Spleen (tissue), 11 donors: Measurements from ENCODE around the gene DSCAML1. TPM values are rescaled to one million over a fixed set of nuclear protein-coding genes. Genes with fewer than 3 reads are reported as not detected.

Experiments
- DNase-seq: peaks from one replicate; pipeline ENCODE4 v3.0.0-alpha.2; 2020
- H3K27ac ChIP-seq, 8 donors: fragments of 200-600 bp; sonication (generic) in 7 of 8; 1 replicate in 4 of 8; 2 replicates in 4 of 8; pipeline versions ENCODE4 v1.5.0 to v1.8.0; 2016 to 2021; ENCODE audit warnings: inconsistent platforms in 4 of 8, mild to moderate bottlenecking in 4 of 8, moderate library complexity in 1 of 8
- H3K27me3 ChIP-seq, 7 donors: fragments of 200-600 bp; sonication (generic) in 6 of 7; replicated peaks in 1 of 7; 1 replicate in 4 of 7; 2 replicates in 3 of 7; pipeline versions ENCODE4 v1.5.0 to v1.8.0; 2016 to 2021; ENCODE audit warnings: inconsistent platforms in 3 of 7, mild to moderate bottlenecking in 1 of 7
- H3K36me3 ChIP-seq, 6 donors: fragments of 200-600 bp; sonication (generic) in 5 of 6; 1 replicate in 4 of 6; 2 replicates in 2 of 6; pipeline versions ENCODE4 v1.5.0 to v1.8.0; 2016 to 2021; ENCODE audit warnings: inconsistent platforms in 2 of 6
- H3K4me1 ChIP-seq, 6 donors: fragments of 200-600 bp; sonication (generic) in 5 of 6; 1 replicate in 3 of 6; 2 replicates in 3 of 6; pipeline versions ENCODE4 v1.5.0 to v1.8.0; 2016 to 2021; ENCODE audit warnings: inconsistent platforms in 3 of 6
- H3K4me3 ChIP-seq, 8 donors: fragments of 200-600 bp; sonication (generic) in 7 of 8; 1 replicate in 4 of 8; 2 replicates in 4 of 8; pipeline versions ENCODE4 v1.5.0 to v1.8.0; 2016 to 2021; ENCODE audit warnings: inconsistent platforms in 4 of 8, mild to moderate bottlenecking in 4 of 8, moderate library complexity in 2 of 8
- H3K9me3 ChIP-seq, 8 donors: fragments of 200-600 bp; sonication (generic) in 7 of 8; 1 replicate in 4 of 8; 2 replicates in 4 of 8; pipeline versions ENCODE4 v1.5.0 to v1.8.0; 2016 to 2021; ENCODE audit warnings: inconsistent platforms in 4 of 8
- POLR2A ChIP-seq, 3 donors: fragments of 450-650 bp; IDR thresholded peaks; one replicate each; pipeline ENCODE4 v1.5.1; 2017; ENCODE audit warnings: antibody characterized with exemption in 3 of 3, mild to moderate bottlenecking in 1 of 3
- POLR2AphosphoS5 ChIP-seq, 3 donors: sonication (generic); formaldehyde crosslinking; IDR thresholded peaks; one replicate each; pipeline ENCODE4 v1.5.1; 2017; ENCODE audit warnings: antibody characterized with exemption in 3 of 3
- WGBS, 5 donors: extraction: QIAGEN DNeasy Blood & Tissue Kit in 3 of 5; methylation state at CpG; one replicate each; pipeline versions ENCODE4 v1.1.5 to v1.1.7; 2013 to 2018; 5-methylcytosine and 5-hydroxymethylcytosine counted together
- intact Hi-C: fragments of 100-400 bp; cut with DNase I; formaldehyde crosslinking; loops from one replicate; pipeline ENCODE4 v1.15.0; 2023; ENCODE audit warnings: low total_unique reads
- polyA plus RNA-seq, 3 donors: library from polyadenylated mRNA; stranded (reverse); fragments of 200-250 nt; gene quantifications; one replicate each; pipeline ENCODE4 v1.2.1, GENCODE V29; 2013
- total RNA-seq, 7 donors: library from RNA; depleted of rRNA in 3 of 7; stranded (reverse); fragments of >200 nt in 3 of 7; fragmentation: NEBNext Ultra II Directional in 4 of 7; extraction: Animal tissue kit (Norgen Biotek cat#: 25700) in 4 of 7; gene quantifications; one replicate each; pipeline versions ENCODE4 v1.1.0 to v1.2.1, GENCODE V29; 2016 to 2021
- TF ChIP-seq, protein P1 (sequence below), 11 experiments: fragments of 200-600 bp in 7 of 11; fragments of 450-650 bp in 4 of 11; sonication (generic) in 4 of 11; IDR thresholded peaks in 8 of 11; conservative IDR thresholded peaks in 3 of 11; 1 replicate in 7 of 11; 2 replicates in 4 of 11; pipeline versions ENCODE4 v1.4.0 to v1.8.0; 2016 to 2021; ENCODE audit warnings: antibody characterized with exemption in 11 of 11, inconsistent platforms in 4 of 11, mild to moderate bottlenecking in 1 of 11
- donor health status: healthy with polysubstance abuse.
- donor health status: DM: no; HTN: no; CAD: no; lungs with moderate emphysema.
- donor health status: DM: no; HTN: no; CAD: no.
- donor health status: Bipolar disorder and iron deficiency.
- donor health status: healthy.
- donor health status: DM: no; HTN: no; CAD: no.
- donor health status: DM: yes; HTN: yes; CAD: no.

Gene DSCAML1
- total and polyA plus RNA-seq, 10 donors: 0.07 to 10.7 (median 2.3) TPM

DNA sequence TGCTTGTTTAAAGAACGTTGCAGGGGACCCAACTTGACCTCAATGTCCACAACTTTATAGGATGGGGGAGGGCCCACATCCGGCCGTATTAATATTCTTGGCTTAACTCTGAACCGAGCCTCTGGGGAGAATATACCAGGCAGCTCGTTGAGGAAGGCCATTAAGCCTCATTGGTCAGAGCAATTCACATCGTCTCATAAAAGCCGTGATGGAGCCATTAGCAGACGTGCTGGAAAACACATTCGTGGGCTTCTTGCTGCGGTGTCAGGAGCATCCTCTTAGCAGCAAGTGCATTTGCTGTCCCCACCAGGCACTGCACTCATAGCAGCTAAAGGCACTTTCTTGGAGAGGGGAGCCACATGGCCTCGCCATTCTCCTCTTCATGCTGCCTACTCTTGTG, 14.9 kb downstream of the DSCAML1 start:
- Histone ChIP-seq H3K9me3 (no peaks in the 10 kb centered on the region), H3K36me3 (peaks cover 0 to 13% (median 0%) of the 10 kb centered on the region in 6 donors), H3K27me3 (peaks cover 0 to 34% (median 2%) of the 10 kb centered on the region in 7 donors), H3K27ac (no peak overlapping the region), H3K4me3 (no peak overlapping the region), H3K4me1 (no peaks in the 10 kb centered on the region)
- intact Hi-C loops: no loop called here
- TF ChIP-seq POLR2A (IDR thresholded peaks at IDR 0.05): no peak
- TF ChIP-seq, protein P1, sequence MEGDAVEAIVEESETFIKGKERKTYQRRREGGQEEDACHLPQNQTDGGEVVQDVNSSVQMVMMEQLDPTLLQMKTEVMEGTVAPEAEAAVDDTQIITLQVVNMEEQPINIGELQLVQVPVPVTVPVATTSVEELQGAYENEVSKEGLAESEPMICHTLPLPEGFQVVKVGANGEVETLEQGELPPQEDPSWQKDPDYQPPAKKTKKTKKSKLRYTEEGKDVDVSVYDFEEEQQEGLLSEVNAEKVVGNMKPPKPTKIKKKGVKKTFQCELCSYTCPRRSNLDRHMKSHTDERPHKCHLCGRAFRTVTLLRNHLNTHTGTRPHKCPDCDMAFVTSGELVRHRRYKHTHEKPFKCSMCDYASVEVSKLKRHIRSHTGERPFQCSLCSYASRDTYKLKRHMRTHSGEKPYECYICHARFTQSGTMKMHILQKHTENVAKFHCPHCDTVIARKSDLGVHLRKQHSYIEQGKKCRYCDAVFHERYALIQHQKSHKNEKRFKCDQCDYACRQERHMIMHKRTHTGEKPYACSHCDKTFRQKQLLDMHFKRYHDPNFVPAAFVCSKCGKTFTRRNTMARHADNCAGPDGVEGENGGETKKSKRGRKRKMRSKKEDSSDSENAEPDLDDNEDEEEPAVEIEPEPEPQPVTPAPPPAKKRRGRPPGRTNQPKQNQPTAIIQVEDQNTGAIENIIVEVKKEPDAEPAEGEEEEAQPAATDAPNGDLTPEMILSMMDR (IDR thresholded peaks at IDR 0.05 in 8 of 11, conservative IDR thresholded peaks at IDR 0.05 in 3 of 11): no peak
- TF ChIP-seq POLR2AphosphoS5 (IDR thresholded peaks at IDR 0.05): no peak
- no peak for DNase-seq
- WGBS, 5 donors: 60 to 70% (median 67%) methylated on average over 11 of the region's 11 CpGs

DNA sequence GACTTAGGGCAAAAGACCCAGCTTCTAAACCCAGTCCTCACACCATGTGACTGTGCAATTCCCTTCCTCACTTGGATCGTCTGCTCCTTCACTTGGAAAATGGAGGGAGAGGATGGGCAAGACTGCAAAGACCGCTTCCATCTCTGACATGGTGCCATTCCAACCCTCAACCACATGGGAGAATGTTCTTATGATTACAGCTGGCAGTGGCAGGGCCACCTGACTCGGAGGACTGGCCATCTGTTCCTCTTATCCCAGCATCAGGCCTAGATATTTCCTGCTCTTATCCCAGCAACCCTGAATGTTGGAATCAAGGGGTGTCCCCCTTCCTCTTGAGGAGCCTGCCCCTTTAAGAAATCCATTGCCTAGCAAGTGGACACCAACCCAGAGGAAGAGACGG, 15.4 kb downstream of the DSCAML1 start:
- H3K4me3 ChIP-seq: no peak overlapping the region
- intact Hi-C loops: no loop called here
- TF ChIP-seq, protein P1 (IDR thresholded peaks at IDR 0.05 in 8 of 11, conservative IDR thresholded peaks at IDR 0.05 in 3 of 11): no peak
- no peak for TF ChIP-seq POLR2AphosphoS5 (IDR thresholded peaks at IDR 0.05)
- no peak for TF ChIP-seq POLR2A (IDR thresholded peaks at IDR 0.05)
- H3K4me1 ChIP-seq: no peaks in the 10 kb centered on the region
- 76 to 85% (median 79%) methylated on average over 4 of the region's 4 CpGs for whole genome bisulfite sequencing, 5 donors
- H3K36me3 ChIP-seq: peaks cover 0 to 18% (median 0%) of the 10 kb centered on the region in 6 donors
- DNase-seq: no peak
- peaks cover 0 to 29% (median 2%) of the 10 kb centered on the region in 7 donors for H3K27me3 ChIP-seq
- H3K9me3 ChIP-seq: no peaks in the 10 kb centered on the region
- H3K27ac ChIP-seq: no peak overlapping the region

DNA sequence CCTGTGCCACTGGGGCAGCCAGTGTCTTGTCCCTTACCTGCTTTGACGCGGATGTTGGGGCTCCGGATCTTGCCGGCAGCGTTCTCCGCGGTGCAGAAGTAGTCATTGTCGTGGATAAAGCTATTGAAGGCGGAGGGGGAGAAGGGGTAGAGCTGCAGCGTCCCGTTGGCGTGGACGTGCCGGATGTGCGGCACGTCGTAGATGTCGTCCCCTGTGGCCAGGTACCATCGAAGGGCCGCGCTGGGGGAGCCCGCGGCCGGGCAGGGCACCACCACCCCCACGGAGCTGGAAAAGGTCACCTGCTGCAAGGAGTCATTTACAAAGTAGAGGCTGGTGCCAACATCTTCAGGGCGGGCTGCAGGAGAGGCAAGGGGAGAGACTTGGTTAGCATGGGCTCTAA, 16.6 kb downstream of the DSCAML1 start:
- TF ChIP-seq, protein P1 (IDR thresholded peaks at IDR 0.05 in 8 of 11, conservative IDR thresholded peaks at IDR 0.05 in 3 of 11): no peak
- no peak for TF ChIP-seq POLR2A (IDR thresholded peaks at IDR 0.05)
- no peak for TF ChIP-seq POLR2AphosphoS5 (IDR thresholded peaks at IDR 0.05)
- no peak for DNase-seq
- H3K36me3 ChIP-seq: peaks cover 0 to 23% (median 0%) of the 10 kb centered on the region in 6 donors
- H3K9me3 ChIP-seq: no peaks in the 10 kb centered on the region
- H3K4me1 ChIP-seq: no peaks in the 10 kb centered on the region
- 88 to 95% (median 89%) methylated on average over 26 of the region's 26 CpGs for whole genome bisulfite sequencing, 5 donors
- H3K4me3 ChIP-seq: no peak overlapping the region
- no peak overlapping the region for H3K27ac ChIP-seq
- H3K27me3 ChIP-seq: peaks cover 0 to 25% (median 2%) of the 10 kb centered on the region in 7 donors
- intact Hi-C loops: no loop called here

DNA sequence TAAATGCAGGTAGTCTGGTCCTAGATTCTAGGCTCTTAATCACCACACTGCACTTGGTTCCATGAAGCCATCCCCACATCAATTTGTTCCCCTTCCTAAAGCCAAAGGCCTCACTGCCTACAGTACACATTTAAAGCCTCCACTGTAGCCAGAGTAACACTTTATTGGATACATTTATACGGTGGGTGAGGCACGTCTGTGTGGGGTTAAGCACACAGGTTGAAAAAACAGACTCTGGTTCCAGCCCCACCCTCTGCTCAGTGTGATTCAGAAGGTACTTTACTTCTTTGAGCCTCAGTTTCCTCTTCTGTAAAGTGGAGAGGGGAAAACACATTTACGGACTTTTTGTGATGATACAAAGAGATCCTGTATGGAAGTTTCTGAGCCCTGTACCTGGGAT, 22.5 kb downstream of the DSCAML1 start:
- 79 to 96% (median 92%) methylated on average over 3 of the region's 3 CpGs for WGBS, 5 donors
- no peaks in the 10 kb centered on the region for H3K4me1 ChIP-seq
- peaks cover 0 to 16% (median 0%) of the 10 kb centered on the region in 6 donors for H3K36me3 ChIP-seq
- H3K4me3 ChIP-seq: no peak overlapping the region
- no peak for DNase-seq
- no peak overlapping the region for H3K27ac ChIP-seq
- TF ChIP-seq POLR2AphosphoS5 (IDR thresholded peaks at IDR 0.05) (no peak), POLR2A (IDR thresholded peaks at IDR 0.05) (no peak)
- TF ChIP-seq, protein P1 (IDR thresholded peaks at IDR 0.05 in 8 of 11, conservative IDR thresholded peaks at IDR 0.05 in 3 of 11): no peak
- intact Hi-C loops: no loop called here
- H3K27me3 ChIP-seq: peaks cover 0 to 15% (median 0%) of the 10 kb centered on the region in 7 donors
- no peaks in the 10 kb centered on the region for H3K9me3 ChIP-seq
